ENCODE data around the gene CDR2.

Gene CDR2

GRCh38 chr16:22296225-22297113 lies 78.0 kb downstream of the CDR2 start:
- DNase-seq, result peak; percentile 24
- H3K27ac ChIP-seq (ENCODE audit: low read length), result peak overlapping the region; percentile 15; the same call in 1 of the 2 replicates
- no peak for TF ChIP-seq EZH2phosphoT487 (IDR thresholded peaks at IDR 0.05; ENCODE audit: low read length)
- no peak for TF ChIP-seq EZH2 (optimal IDR thresholded peaks at IDR 0.05; ENCODE audit: low read depth, low read length)
- TF ChIP-seq CTCF (IDR thresholded peaks at IDR 0.05; ENCODE audit: low read length), result no peak

More at GRCh38 chr16:22296225-22297113, 78.0 kb downstream of the CDR2 start:
- Histone ChIP-seq H3K27me3 (replicated peaks; ENCODE audit: insufficient read depth, low read length) (no peaks in the 10 kb centered on the region), H3K4me3 (ENCODE audit: low read length) (peak overlapping the region; percentile 65), H3K36me3 (replicated peaks; ENCODE audit: insufficient read depth, low read length) (no peaks in the 10 kb centered on the region), H4K20me1 (ENCODE audit: insufficient read depth, low read length) (peaks cover 17% of the 10 kb centered on the region; the same call in 1 of the 2 replicates), H3K4me2 (ENCODE audit: low read depth, low read length) (peak overlapping the region; percentile 67), H3K4me1 (ENCODE audit: low read length) (peaks cover 7% of the 10 kb centered on the region; the same call in 1 of the 2 replicates), H3K9me2 (replicated peaks; ENCODE audit: insufficient read depth, low read length) (no peaks in the 10 kb centered on the region), H3F3A (ENCODE audit: insufficient read depth, low read length) (peaks cover 21% of the 10 kb centered on the region), H2AFZ (ENCODE audit: low read length) (peak overlapping the region; percentile 76), H3K9me3 (replicated peaks; ENCODE audit: insufficient read depth, low read length) (no peaks in the 10 kb centered on the region), H3K9ac (ENCODE audit: low read length) (peak overlapping the region; percentile 53; the same call in 1 of the 2 replicates), H3K79me2 (ENCODE audit: low read length) (peaks cover 42% of the 10 kb centered on the region)

Measured in MM.1S (cell line).